NCI-H748 treated with DMSO at 0.1 percent for 48 hours (cell line): ENCODE data around the gene POLR3K.
"Not testable (repeated sequence)": the region's sequence is repeated elsewhere in the genome, so short reads cannot be mapped to it uniquely, and the experiment has no call there.

Experiments used
- DNase-seq: peaks from one replicate; lab custom pipeline; 2025; lab: John Stamatoyannopoulos, UW

The POLR3K gene

DNA sequence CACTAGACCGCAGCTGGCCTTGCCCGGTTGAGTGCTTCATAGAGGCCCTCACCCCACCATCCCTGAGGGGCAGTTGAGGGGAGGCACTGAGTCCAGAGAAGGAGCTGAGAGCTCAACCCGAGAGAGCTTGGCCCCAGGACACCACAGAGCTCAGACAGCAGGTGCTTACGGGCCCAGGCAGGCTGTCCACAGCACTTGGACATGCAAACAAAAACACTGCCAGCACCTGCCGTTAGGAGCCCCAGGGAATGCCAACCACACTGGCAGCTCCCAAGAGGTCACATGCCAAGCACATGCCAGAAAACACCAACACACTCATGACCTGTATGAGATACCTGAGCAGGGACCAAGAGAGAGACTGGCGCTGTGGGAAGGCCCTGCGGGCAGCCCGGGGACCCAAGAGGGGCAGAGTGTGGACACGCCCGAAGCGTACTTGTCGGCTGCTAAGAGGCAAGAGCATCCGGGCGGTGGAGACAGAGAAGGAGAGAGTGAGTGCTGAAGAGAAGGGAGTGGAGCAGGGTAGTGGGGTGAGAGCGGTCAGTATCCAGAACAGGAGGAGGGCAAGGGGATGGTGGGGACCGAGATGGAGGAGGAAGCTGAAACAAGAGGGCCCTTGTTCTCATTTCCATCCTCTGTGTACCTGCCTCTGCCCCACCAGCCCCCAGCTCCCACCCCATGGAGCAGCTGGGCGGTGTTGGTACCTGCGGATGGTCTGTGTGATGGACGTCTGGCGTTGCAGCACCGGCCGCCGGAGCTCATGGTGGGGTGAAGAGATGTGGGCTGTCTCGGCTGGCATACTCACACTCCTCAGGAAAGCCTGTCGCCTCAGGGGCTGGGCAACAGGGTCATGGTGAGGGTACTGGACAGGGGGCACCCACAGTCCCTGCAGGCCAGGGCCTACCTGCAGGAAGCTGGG is 10.8 kb upstream of the POLR3K start:
- DNase-seq = no peak

GRCh38 chr16:63466-63865 is 10.1 kb upstream of the POLR3K start:
- DNase-seq = no peak

DNA sequence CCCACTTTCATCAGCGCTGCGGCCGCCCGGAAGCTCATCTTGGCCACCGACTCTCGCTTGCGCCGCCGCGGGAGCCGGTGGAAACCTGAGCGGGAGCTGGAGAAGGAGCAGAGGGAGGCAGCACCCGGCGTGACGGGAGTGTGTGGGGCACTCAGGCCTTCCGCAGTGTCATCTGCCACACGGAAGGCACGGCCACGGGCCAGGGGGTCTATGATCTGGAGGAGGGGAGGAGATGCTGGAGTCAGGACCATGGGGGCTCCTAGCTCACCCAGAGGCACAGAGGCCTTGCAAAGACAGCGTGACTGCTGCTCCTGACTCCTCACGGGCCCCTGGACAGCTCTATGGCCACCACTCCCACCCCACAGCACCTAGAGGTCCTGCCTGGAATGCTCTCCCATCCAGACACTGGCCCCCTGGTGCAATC is 9.6 kb upstream of the POLR3K start:
- DNase-seq = no peak

DNA sequence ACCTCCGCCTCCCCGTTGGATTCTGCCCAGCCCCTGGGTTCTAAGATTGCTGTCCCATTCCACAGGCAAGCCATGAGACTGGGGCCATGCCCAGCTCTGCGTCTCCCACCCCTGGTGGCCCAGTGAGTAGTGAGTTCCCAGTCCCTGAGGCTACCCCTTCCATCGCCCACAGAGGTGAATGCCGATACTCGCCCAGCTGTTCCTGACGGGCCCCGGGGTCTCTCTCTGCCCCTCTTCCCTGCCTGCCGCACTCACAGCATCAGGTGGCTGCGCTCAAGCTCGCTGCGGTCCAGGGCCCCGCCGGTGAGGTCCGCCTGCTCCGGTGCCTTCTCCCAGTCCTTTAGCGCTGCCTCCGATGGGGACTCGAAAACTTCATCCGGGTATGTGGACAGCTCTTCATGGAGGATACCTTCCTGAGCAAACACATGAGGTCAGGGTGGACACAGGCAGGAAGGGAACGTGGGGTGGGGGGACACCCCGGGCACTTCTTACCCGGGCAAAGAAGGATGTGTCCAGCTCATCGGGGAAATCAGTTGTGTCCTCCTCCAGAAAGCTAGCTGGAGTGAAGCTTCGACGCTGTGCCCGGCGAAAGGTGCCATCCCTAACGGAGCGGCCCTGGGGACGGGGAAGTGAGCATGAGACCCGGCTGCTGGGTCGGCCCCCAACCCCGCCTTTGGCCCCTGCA is 9.0 kb upstream of the POLR3K start:
- no peak for DNase-seq

GRCh38 chr16:61879-62281 is 8.5 kb upstream of the POLR3K start:
- DNase-seq = no peak

- no peak for DNase-seq
Measured at GRCh38 chr16:60929-61878, 7.8 kb upstream of the POLR3K start.

- DNase-seq = no peak
Measured at GRCh38 chr16:60166-60565, 6.8 kb upstream of the POLR3K start.

DNA sequence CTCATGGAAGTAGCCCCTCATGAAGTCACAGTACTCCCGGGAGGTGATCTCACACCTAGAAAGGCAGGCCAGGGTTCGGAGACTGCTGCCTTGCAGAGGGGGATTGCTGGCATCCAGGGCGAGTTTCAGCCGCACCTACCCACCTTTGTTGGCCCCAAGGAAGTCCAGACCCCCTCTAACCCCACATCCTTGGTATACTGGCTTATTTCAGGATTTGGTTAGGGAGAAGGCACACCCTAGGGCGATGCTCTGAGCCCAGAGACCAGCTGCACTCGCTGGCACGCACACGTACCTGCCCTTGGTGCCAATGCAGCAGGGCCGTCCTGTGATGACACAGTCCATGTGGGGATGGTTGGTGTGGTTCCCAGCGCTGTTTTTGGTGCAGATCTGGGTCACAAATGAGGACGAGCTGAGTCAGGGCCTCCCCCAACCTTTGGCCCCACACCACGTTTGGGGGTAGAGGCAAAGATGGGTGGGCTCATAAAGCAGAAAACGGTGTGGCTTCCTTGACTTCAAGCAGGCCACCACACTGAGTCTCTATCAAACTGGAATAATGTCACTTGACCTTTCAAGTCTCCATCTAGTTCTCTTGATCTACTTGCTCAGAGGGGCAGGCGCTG is 6.1 kb upstream of the POLR3K start:
- no peak for DNase-seq

- no peak for DNase-seq
Measured at GRCh38 chr16:58491-59439, 5.4 kb upstream of the POLR3K start.

DNA sequence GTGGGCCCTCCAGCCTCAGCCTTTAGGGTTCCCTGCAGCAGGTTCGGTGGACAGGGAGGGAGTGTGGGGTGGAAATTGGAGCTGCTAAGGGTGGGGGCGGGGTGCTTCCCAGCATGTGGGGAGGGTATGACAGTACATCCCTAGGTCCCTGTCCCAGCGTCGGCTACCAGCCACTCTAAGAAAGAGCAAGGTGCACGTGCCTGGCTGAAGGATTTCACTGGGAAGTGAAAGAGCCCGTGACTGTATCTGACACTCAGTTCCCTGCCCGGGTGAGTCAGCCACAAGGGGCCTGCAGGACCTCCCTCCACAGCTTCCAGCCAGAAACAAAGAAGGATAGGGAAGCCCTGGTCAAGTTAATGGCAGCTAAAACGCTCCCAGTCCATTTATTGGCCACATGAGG is 4.3 kb upstream of the POLR3K start:
- DNase-seq = no peak

DNA sequence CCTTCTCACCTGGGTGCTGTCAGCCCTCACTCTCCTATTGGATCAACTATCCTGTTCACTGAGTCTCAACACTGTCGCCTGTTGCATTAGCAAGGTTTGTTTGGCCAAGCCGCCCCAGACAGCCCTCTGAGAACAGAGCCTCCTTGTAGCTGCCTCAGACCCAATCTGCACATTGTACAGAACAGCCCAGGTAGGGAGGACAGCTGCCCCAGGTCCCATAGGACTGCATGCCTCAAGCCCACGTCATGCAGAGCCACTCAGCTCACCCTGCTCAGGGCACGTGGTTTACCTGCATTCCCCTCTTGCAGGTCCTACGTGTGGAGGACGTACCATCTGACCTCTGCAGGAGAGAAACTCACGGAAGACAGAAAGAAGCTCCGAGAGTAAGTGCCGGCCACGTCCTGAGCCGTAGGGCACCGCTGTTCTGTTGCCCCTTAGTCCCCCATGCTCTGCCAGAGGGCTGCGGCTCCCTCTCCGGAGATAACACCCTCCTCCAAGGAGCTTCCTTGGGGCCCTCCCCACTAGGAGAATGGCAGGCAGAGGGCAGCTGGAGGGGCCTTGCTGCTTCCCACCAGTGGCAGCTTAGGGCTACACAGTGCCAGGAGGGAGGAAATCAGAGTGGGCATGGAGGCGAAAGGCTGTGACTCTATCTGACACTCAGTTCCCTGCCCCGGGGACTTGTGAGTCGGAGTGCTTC is 3.0 kb upstream of the POLR3K start:
- DNase-seq = no peak

- DNase-seq = no peak
Measured at GRCh38 chr16:55571-56136, 2.2 kb upstream of the POLR3K start.

GRCh38 chr16:54237-54581 is 801 bp upstream of the POLR3K start:
- no peak for DNase-seq

DNA sequence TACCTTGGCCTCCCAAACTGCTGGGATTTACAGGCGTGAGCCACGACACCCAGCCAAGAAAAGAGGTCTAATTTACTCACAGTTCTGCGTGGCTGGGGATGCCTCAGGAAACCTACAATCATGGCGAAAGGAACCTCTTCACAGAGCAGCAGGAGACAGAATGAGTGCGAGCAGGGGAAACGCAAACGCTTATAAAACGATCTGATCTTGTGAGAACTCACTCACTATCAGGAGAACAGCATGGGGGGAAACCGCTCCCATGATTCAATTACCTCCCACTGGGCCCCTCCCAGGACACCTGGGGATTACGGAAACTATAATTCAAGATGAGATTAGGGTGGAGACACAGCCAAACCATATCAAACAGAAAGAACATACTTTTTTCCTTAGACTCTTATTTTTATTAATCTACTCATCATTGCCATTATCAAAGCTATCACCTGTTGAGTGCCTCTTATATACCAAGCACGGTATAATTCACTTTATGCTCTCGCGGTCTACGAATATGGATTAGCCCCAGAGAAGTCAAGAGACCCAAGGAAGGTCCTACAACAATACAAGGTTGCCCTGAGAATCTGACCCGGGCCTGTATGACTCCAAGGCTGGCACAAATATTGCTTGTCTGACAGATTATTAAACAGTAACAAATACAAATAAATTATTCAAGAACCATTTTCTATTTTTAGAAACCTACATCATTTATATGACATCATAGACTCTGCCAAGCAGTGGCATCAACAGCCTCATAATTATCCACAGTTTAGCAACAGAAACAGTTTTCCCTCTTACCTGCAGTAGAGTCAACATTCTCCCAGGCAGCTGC is 2.4 kb downstream of the POLR3K start:
- no peak for DNase-seq

GRCh38 chr16:47234-47633 is 6.2 kb downstream of the POLR3K start:
- no peak for DNase-seq

GRCh38 chr16:46510-46909 is 6.9 kb downstream of the POLR3K start:
- DNase-seq = not testable (repeated sequence)

DNA sequence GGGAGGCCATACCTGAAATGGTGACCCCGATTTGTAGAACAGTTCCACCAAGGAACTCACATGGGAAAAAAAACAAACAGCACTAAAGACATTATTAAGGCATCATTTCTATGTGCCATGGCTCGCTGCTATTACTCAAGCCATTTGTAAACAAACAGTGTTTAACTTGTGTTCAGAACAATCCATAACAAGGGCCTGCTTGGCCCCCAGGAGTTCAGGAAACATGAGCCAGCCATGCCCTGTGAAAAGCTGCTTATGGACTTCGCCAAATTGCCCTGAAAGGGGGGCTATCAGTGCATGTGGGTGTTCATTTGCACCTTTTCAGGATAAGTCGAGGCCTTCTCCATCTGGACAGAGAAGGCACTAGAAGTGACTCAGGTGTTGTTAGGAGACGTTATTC is 8.0 kb downstream of the POLR3K start:
- DNase-seq = no peak

GRCh38 chr16:44655-45054 is 8.8 kb downstream of the POLR3K start:
- DNase-seq = no peak

DNA sequence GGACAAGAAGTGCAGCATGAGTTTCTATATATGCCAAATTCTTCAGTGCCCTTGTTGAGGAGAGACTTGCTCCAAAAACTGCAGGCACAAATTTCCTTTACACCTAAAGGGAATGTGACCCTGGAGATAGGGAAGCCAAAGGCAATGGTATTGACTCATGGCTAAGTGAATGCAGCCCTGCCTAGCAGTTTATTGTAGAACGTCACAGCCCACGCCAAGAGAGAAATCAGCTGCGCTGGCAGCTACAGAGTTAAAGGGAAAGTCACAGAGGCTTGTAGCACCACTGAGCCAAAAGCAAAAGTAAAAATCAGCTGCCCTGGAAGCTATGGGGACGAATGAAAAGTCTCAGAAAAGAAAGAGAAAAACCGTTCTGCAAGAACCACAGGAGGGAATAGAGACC is 10.1 kb downstream of the POLR3K start:
- no peak for DNase-seq
